ENCODE results near the gene TMC5.
"Not testable (repeated sequence)": the region's sequence is repeated elsewhere in the genome, so short reads cannot be mapped to it uniquely, and the experiment has no call there.

DNA sequence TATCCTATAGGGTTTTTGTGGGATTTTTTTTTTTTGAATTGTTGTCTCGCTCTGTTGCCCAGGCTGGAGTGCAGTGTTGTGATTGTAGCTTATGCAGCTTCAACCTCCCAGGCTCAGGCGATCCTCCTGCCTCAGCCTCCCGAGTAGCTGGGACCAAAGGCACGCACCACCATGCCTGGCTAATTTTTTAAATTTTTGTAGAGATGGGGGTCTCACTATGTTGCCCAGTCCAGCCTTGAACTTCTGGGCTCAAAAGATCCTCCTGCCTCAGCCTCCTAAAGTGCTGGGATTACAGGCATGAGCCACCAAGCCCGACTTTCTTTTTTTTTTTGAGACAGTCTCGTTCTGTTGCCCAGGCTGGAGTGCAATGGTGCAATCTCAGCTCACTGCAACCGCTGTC, 5.6 kb upstream of the TMC5 start:
- TF ChIP-seq CTCF (IDR thresholded peaks at IDR 0.05; ENCODE audit: low read length); EZH2 (optimal IDR thresholded peaks at IDR 0.05; ENCODE audit: low read depth, low read length): not testable (repeated sequence)
